ENCODE data around the gene DNAJC5. TPM values are rescaled to one million over a fixed set of nuclear protein-coding genes. Genes with fewer than 3 reads are reported as not detected.

DNAJC5 gene
- total and polyA plus RNA-seq, 4 donors = 25.1 to 64.5 (median 37.3) TPM

- no peak for DNase-seq
- Histone ChIP-seq H3K9ac (ENCODE audit: insufficient read depth in 1 of 2, low read length in 2 of 2) (no peak overlapping the region), H3K27ac (ENCODE audit: low read depth in 1 of 2, low read length in 1 of 2) (no peak overlapping the region), H3K27me3 (ENCODE audit: control insufficient read depth in 3 of 3, insufficient read depth in 3 of 3, low read length in 2 of 3) (no peaks in the 10 kb centered on the region), H3K9me3 (ENCODE audit: control insufficient read depth in 4 of 4, insufficient read depth in 3 of 4, low read length in 3 of 4) (no peaks in the 10 kb centered on the region), H3K4me3 (no peak overlapping the region), H3K36me3 (ENCODE audit: control insufficient read depth in 4 of 4, insufficient read depth in 4 of 4, low read length in 4 of 4) (peaks cover 7 to 45% (median 19%) of the 10 kb centered on the region in 4 donors), H3K4me1 (ENCODE audit: control insufficient read depth in 5 of 5, insufficient read depth in 5 of 5, low read length in 5 of 5) (peaks cover 0 to 35% (median 7%) of the 10 kb centered on the region in 5 donors)
- WGBS, 2 donors = 93 to 95% methylated on average over 17 of the region's 17 CpGs
- TF ChIP-seq CTCF (IDR thresholded peaks at IDR 0.05; ENCODE audit: control extremely low read depth, extremely low read depth) = no peak
- no peak for ATAC-seq (ENCODE audit: insufficient read depth, low FRiP score)
Observed at GRCh38 chr20:63945031-63945658, 50.2 kb downstream of the DNAJC5 start.

- peaks cover 4 to 42% (median 7%) of the 10 kb centered on the region in 5 donors for H3K4me1 ChIP-seq (ENCODE audit: control insufficient read depth in 5 of 5, insufficient read depth in 5 of 5, low read length in 5 of 5)
- no peak for ATAC-seq (ENCODE audit: insufficient read depth, low FRiP score)
Observed at GRCh38 chr20:63945921-63946920, 51.3 kb downstream of the DNAJC5 start.

GRCh38 chr20:63946986-63947637 is 52.2 kb downstream of the DNAJC5 start:
- 82 to 86% methylated on average over 15 of the region's 15 CpGs for WGBS, 2 donors
- Histone ChIP-seq H3K4me1 (ENCODE audit: control insufficient read depth in 5 of 5, insufficient read depth in 5 of 5, low read length in 5 of 5) (peaks cover 4 to 51% (median 7%) of the 10 kb centered on the region in 5 donors), H3K27ac (ENCODE audit: low read depth in 1 of 2, low read length in 1 of 2) (peak overlapping the region; percentile 2 to 24), H3K4me3 (no peak overlapping the region), H3K36me3 (ENCODE audit: control insufficient read depth in 4 of 4, insufficient read depth in 4 of 4, low read length in 4 of 4) (peaks cover 7 to 34% (median 13%) of the 10 kb centered on the region in 4 donors), H3K9ac (ENCODE audit: insufficient read depth in 1 of 2, low read length in 2 of 2) (no peak overlapping the region), H3K27me3 (ENCODE audit: control insufficient read depth in 3 of 3, insufficient read depth in 3 of 3, low read length in 2 of 3) (no peaks in the 10 kb centered on the region), H3K9me3 (ENCODE audit: control insufficient read depth in 4 of 4, insufficient read depth in 3 of 4, low read length in 3 of 4) (no peaks in the 10 kb centered on the region)
- no peak for TF ChIP-seq CTCF (IDR thresholded peaks at IDR 0.05; ENCODE audit: control extremely low read depth, extremely low read depth)
- ATAC-seq (ENCODE audit: insufficient read depth, low FRiP score) (no peak), DNase-seq (no peak)

More at GRCh38 chr20:63945921-63946920, 51.3 kb downstream of the DNAJC5 start:
- H3K9ac ChIP-seq (ENCODE audit: insufficient read depth in 1 of 2, low read length in 2 of 2) = no peak overlapping the region
- no peak overlapping the region for H3K27ac ChIP-seq (ENCODE audit: low read depth in 1 of 2, low read length in 1 of 2)
- H3K36me3 ChIP-seq (ENCODE audit: control insufficient read depth in 4 of 4, insufficient read depth in 4 of 4, low read length in 4 of 4) = peaks cover 7 to 35% (median 13%) of the 10 kb centered on the region in 4 donors
- no peaks in the 10 kb centered on the region for H3K27me3 ChIP-seq (ENCODE audit: control insufficient read depth in 3 of 3, insufficient read depth in 3 of 3, low read length in 2 of 3)
- no peak overlapping the region for H3K4me3 ChIP-seq
- DNase-seq = no peak
- WGBS, 2 donors = 95 to 97% methylated on average over 39 of the region's 39 CpGs
- no peak for TF ChIP-seq CTCF (IDR thresholded peaks at IDR 0.05; ENCODE audit: control extremely low read depth, extremely low read depth)
- no peaks in the 10 kb centered on the region for H3K9me3 ChIP-seq (ENCODE audit: control insufficient read depth in 4 of 4, insufficient read depth in 3 of 4, low read length in 3 of 4)
